NCI-H2107 treated with DMSO at 0.1 percent for 48 hours (cell line): ENCODE results near the gene NSD1.
"Not testable (repeated sequence)": the region's sequence is repeated elsewhere in the genome, so short reads cannot be mapped to it uniquely, and the experiment has no call there.

ENCODE experiments used
- DNase-seq: peaks from one replicate; lab custom pipeline; 2025; ENCODE audit not compliant: unreplicated experiment; lab: John Stamatoyannopoulos, UW

NSD1 gene

DNA sequence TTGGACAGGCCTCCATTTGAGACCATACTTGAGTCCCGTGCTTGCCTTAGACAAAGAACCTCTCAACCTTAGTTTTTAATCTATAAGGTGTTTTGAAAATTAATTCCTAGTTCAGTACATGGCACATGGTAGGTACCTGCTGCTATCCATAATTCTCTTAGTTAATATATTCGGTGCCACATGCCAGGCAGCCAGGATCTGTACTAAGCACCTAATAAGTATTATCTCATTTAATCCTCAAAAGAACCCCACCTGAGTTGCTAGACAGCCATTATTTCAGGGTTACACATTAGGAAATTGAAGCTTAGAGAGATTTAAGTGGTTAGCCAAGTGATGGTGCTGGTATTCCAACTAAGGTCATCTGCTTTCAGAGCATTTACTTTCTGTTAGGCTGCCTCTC, 29.9 kb downstream of the NSD1 start:
- no peak for DNase-seq

- DNase-seq, result no peak
Measured at GRCh38 chr5:177169271-177169670, 35.7 kb downstream of the NSD1 start.

- no peak for DNase-seq
Measured at GRCh38 chr5:177171961-177172360, 38.4 kb downstream of the NSD1 start.

DNA sequence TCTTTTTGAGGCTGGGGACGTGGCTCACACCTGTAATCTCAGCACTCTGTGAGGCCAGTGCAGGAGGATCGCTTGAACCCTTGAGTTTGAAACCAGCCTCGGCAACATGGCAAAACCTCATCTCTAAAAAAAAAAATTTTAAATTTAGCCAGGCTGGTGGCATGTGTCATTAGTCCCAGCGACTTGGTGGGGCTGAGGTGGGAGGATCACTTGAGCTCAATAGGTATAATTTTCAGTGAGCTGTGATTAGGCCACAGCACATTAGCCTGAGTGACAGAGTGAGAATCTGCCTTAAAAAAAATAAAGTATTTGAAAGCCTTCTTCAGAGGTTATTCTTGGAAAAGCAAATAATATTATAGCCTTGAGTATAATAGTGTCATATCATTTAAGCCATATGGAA, 41.8 kb downstream of the NSD1 start:
- DNase-seq, result no peak

DNA sequence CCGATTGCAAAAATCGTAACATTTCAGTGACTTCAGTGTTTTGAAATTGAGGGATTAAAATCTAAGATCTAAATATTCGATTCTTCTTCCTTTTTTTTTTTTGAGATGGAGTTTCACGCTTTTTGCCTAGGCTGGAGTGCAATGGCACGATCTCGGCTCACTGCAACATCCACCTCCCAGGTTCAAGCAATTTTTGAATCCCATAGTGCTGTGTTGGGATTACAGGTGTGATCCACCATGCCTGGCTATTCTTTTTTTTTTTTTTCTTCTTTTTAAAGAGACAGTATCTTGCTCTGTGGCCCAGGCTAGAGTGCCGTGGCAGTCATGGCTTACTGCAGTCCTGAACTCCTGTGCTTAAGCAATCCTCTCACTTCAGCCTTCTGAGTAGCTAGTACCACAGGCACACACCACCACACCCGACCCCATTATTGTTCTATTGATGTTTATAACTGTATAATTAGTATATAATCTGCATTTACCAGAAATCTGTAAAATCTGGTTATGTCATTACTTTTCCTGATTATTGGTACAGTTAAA, 42.7 kb downstream of the NSD1 start:
- DNase-seq, result no peak

- not testable (repeated sequence) for DNase-seq
Measured at GRCh38 chr5:177177847-177178437, 44.4 kb downstream of the NSD1 start.

GRCh38 chr5:177178733-177179304, 45.2 kb downstream of the NSD1 start:
- no peak for DNase-seq

DNA sequence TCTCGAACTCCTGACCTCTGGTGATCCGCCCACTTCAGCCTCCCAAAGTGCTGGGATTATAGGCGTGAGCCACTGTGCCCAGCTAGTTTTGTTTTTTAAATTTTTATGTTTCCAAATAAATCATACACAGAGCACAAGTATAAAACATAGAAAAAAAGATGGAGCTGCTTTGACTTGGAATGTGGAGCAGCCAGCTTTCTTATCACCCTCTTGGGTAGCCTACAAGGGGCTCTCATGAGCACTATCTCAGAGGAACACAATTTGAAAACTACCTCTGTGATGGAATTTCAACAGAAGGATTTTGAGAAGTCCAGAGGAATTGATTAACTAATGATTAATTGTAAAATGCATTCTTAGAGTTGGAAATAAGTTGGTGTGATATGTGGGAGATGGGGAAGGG, 45.9 kb downstream of the NSD1 start:
- no peak for DNase-seq

DNA sequence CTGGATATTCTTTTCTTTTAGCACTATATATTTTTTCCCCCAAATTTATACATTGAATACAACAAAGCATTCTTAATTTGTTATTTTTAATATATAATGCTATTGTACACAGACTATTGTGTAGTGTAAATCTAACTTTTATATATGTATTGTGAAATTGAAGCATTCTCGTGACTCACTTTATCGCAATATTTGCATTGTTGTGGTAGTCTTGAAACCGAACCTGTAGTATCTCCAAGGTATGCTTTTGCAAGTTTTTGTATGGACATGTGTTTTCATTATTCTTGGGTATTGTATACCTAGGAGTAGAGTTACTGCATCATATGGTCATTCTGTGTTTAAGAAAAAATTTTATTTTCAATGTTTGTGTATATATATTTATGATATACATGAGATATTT, 49.6 kb downstream of the NSD1 start:
- no peak for DNase-seq

- DNase-seq, result no peak
Measured at GRCh38 chr5:177183766-177184360, 50.3 kb downstream of the NSD1 start.

GRCh38 chr5:177185993-177186392, 52.4 kb downstream of the NSD1 start:
- DNase-seq, result no peak

DNA sequence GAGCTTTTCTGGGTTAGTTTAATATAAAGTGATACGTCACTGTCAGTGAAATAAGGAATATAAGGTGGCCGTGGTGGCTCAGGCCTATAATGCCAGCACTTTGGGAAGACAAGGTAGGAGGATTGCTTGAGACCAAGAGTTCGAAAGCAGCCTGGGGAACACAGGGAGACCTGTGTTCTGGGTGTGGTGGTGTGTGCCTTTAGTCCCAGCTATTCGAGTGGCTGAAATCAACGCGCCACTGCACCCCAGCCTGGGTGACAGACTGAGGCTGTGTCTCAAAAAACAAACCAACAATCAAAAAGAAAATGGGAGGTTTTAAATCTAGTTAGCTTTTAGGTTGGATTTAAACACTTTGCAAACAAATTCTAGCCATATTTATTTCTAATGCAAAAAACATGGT, 53.1 kb downstream of the NSD1 start:
- no peak for DNase-seq

GRCh38 chr5:177188775-177189174, 55.2 kb downstream of the NSD1 start:
- DNase-seq, result no peak

- no peak for DNase-seq
Measured at GRCh38 chr5:177189416-177189815, 55.8 kb downstream of the NSD1 start.

- DNase-seq, result no peak
Measured at GRCh38 chr5:177189965-177190364, 56.4 kb downstream of the NSD1 start.

- DNase-seq, result no peak
Measured at GRCh38 chr5:177194268-177194667, 60.7 kb downstream of the NSD1 start.

DNA sequence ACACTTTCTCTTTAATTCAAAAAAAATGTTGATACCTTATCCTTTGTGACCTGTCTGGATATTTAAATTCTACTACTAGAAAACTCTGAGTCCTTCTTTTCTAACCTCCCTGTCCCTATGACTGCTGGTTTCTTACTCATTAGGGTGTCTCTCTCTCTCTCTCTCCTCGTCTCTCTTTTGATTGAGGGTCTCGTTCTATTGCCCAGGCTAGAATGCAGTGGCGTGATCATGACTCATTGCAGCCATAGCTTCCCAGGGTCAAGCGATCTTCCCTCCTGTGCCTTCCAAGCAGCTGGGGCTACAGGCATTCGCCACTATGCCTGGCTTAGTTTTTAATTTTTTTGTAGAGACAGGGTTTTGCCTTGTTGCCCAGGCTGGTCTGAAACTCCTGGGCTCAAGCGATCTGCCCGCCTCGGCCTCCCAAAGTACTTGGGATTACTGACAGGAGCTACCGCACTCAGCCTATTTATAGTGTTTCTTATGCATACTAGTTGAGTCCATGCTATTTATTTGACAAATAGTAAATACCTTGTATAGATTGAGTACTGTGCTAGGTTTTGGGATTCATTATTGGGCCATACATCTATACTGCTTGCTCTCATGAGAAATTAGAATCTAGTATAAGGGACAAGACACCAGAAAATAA, 61.9 kb downstream of the NSD1 start:
- DNase-seq, result no peak

DNA sequence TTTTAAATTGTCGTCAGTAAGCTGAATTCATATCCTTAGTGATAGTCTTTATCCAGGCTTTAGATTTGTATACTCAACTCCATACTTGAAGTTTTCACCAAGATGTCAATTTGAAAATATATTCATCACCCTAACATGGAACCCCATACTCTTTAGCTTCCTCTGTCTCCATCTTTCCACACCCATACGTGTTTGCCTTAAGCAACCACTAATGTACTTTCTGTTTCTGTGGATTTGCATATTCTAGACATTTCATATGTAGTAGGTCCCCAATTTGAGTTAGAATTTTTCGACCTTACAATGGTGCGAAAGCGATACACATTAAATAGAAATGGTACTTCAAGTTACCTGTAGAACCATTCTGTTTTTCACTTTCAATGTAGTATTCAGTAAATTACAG, 65.2 kb downstream of the NSD1 start:
- DNase-seq, result no peak

DNA sequence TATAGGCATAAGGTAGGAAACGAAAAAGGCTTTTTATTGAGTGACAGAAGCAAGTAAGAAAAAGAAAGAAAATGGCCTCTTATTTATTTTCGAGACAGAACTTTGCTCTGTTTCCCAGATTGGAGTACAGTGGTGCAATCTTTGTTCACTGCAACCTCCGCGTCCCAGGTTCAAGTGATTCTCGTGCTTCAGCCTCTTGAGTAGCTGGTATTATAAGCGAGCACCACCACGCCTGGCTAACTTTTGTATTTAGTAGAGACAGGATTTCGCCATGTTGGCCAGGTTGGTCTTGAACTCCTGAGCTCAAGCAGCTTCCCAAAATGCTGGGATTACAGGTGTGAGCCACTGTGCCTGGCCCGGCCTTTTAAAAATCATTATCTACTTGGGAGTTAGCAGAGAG, 70.7 kb downstream of the NSD1 start:
- no peak for DNase-seq

DNA sequence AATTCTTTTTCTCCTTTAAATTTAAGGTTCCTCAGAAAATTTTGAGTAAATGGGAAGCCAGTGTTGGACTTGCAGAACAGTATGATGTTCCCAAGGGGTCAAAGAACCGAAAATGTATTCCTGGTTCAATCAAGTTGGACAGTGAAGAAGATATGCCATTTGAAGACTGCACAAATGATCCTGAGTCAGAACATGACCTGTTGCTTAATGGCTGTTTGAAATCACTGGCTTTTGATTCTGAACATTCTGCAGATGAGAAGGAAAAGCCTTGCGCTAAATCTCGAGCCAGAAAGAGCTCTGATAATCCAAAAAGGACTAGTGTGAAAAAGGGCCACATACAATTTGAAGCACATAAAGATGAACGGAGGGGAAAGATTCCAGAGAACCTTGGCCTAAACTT, 76.0 kb downstream of the NSD1 start:
- no peak for DNase-seq

DNA sequence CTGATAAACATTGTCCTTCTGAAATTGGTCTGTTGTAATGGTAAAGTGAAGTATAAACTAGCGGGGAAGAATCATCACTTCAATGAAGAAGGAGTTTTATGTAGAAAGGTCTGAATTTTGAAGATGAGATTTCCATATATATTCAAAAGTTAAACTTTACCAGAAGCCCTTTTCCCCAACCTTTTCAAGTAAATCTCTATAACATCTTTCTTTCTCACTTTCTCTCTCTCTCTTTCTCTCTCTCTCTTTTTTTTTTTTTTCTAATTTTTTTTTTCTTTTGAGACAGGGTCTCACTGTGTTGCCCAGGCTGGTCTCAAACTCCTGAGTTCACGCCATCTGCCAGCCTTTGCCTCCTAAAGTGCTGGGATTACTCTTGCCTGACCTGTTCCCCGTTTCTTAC, 78.7 kb downstream of the NSD1 start:
- DNase-seq, result no peak

- no peak for DNase-seq
Measured at GRCh38 chr5:177220576-177220975, 87.0 kb downstream of the NSD1 start.
